Fibroblast of lung (primary cell): ENCODE results near the gene COL11A2. TPM values are rescaled to one million over a fixed set of nuclear protein-coding genes. Genes with fewer than 3 reads are reported as not detected.

Source experiments
- DNase-seq, 2 donors: peaks; one replicate each; pipeline versions ENCODE4 v3.0.0 to v3.0.0-alpha.2; 2010; ENCODE audit warnings: low read depth in 2 of 2
- H2AFZ ChIP-seq: 2 replicates; pipeline ENCODE4 v1.5.1; 2012; ENCODE audit warnings: low read length, control low read depth, inconsistent platforms
- H3K27ac ChIP-seq: 2 replicates; pipeline ENCODE4 v1.5.1; 2011; ENCODE audit warnings: low read length, control low read depth; ENCODE audit not compliant: insufficient read depth
- H3K27me3 ChIP-seq: 2 replicates; pipeline ENCODE4 v1.5.1; 2011; ENCODE audit warnings: mild to moderate bottlenecking, low read length; ENCODE audit not compliant: control insufficient read depth, insufficient read depth
- H3K36me3 ChIP-seq: 2 replicates; pipeline ENCODE4 v1.5.1; 2011; ENCODE audit warnings: low read length; ENCODE audit not compliant: control insufficient read depth, insufficient read depth
- H3K4me1 ChIP-seq: 2 replicates; pipeline ENCODE4 v1.5.1; 2011; ENCODE audit warnings: low read length; ENCODE audit not compliant: control insufficient read depth, insufficient read depth; ENCODE audit errors: extremely low read depth
- H3K4me2 ChIP-seq: 2 replicates; pipeline ENCODE4 v1.5.1; 2011; ENCODE audit warnings: low read length, control low read depth; ENCODE audit not compliant: insufficient read depth; ENCODE audit errors: extremely low read depth
- H3K4me3 ChIP-seq, 4 experiments: fragments of 200-600 bp in 1 of 4; sonication (generic) in 1 of 4; replicated peaks in 1 of 4; 2 replicates each; pipeline ENCODE4 v1.5.1; 2011 to 2016; ENCODE audit warnings: low read length in 4 of 4, low read depth in 3 of 4, mild to moderate bottlenecking in 3 of 4, control low read depth in 2 of 4, inconsistent platforms in 1 of 4, mixed read lengths in 1 of 4; ENCODE audit not compliant: insufficient read depth in 1 of 4; ENCODE audit errors: control extremely low read depth in 1 of 4
- H3K79me2 ChIP-seq: 2 replicates; pipeline ENCODE4 v1.5.1; 2012; ENCODE audit warnings: mild to moderate bottlenecking, low read length, inconsistent platforms; ENCODE audit not compliant: control insufficient read depth, insufficient read depth
- H3K9ac ChIP-seq: 2 replicates; pipeline ENCODE4 v1.5.1; 2011; ENCODE audit warnings: mild to moderate bottlenecking, low read length, control low read depth; ENCODE audit not compliant: insufficient read depth
- H3K9me3 ChIP-seq: 2 replicates; pipeline ENCODE4 v1.5.1; 2012; ENCODE audit warnings: low read depth, low read length; ENCODE audit not compliant: control insufficient read depth, insufficient read depth
- H4K20me1 ChIP-seq: 2 replicates; pipeline ENCODE4 v1.5.1; 2011; ENCODE audit warnings: low read length; ENCODE audit not compliant: control insufficient read depth, insufficient read depth; ENCODE audit errors: extremely low read depth
- CTCF ChIP-seq, 2 donors: IDR thresholded peaks in 1 of 2; conservative IDR thresholded peaks in 1 of 2; 1 replicate in 1 of 2; 2 replicates in 1 of 2; pipeline ENCODE4 v1.5.1; 2011 to 2012; ENCODE audit warnings: low read length in 2 of 2, control low read depth in 1 of 2, inconsistent platforms in 1 of 2, low read depth in 1 of 2, mild to moderate bottlenecking in 1 of 2
- EZH2 ChIP-seq: IDR thresholded peaks from 2 replicates; pipeline ENCODE4 v1.5.1; 2012; ENCODE audit warnings: low read length, control low read depth, mild to moderate bottlenecking; ENCODE audit errors: missing control alignments
- polyA plus RNA-seq, 2 donors: library from polyadenylated mRNA; depleted of rRNA in 1 of 2; stranded (reverse) in 1 of 2; unstranded in 1 of 2; fragments of >200 nt; gene quantifications; 2 replicates each; pipeline ENCODE4 v1.2.1, GENCODE V29; 2011 to 2012; ENCODE audit warnings: missing spikeins in 1 of 2
- total RNA-seq: library from RNA; depleted of rRNA; stranded (reverse); fragments of >200 nt; gene quantifications from 2 replicates; pipeline ENCODE4 v1.2.1, GENCODE V29; 2014

The COL11A2 gene
- total and polyA plus RNA-seq, 2 donors (not counting 1 experiment from before 2014, with no cell fraction given) = 0.17 TPM

GRCh38 chr6:33169291-33170175 is 22.7 kb downstream of the COL11A2 start:
- Histone ChIP-seq H3K27me3 (no peaks in the 10 kb centered on the region), H3K4me3 (no peak overlapping the region), H2AFZ (no peak overlapping the region), H3K9ac (no peak overlapping the region), H3K36me3 (no peaks in the 10 kb centered on the region), H3K27ac (no peak overlapping the region), H3K9me3 (no peaks in the 10 kb centered on the region), H4K20me1 (no peaks in the 10 kb centered on the region), H3K79me2 (no peaks in the 10 kb centered on the region), H3K4me1 (no peaks in the 10 kb centered on the region), H3K4me2 (no peak overlapping the region)
- TF ChIP-seq CTCF (conservative IDR thresholded peaks at IDR 0.05 in 1 of 2, IDR thresholded peaks at IDR 0.05 in 1 of 2; ENCODE audit: low read depth in 1 of 2, low read length in 2 of 2) = no peak
- TF ChIP-seq EZH2 = no peak
- DNase-seq = no peak

GRCh38 chr6:33168639-33169038 is 23.6 kb downstream of the COL11A2 start:
- no peak overlapping the region for H3K27ac ChIP-seq

GRCh38 chr6:33168284-33168601 is 24.0 kb downstream of the COL11A2 start:
- TF ChIP-seq CTCF (conservative IDR thresholded peaks at IDR 0.05 in 1 of 2, IDR thresholded peaks at IDR 0.05 in 1 of 2; ENCODE audit: low read depth in 1 of 2, low read length in 2 of 2) (no peak), EZH2 (no peak)
- Histone ChIP-seq H3K9me3 (no peaks in the 10 kb centered on the region), H3K4me2 (no peak overlapping the region), H3K4me3 (no peak overlapping the region), H4K20me1 (no peaks in the 10 kb centered on the region), H3K4me1 (no peaks in the 10 kb centered on the region), H3K79me2 (no peaks in the 10 kb centered on the region), H3K9ac (no peak overlapping the region), H2AFZ (no peak overlapping the region), H3K27me3 (no peaks in the 10 kb centered on the region), H3K36me3 (no peaks in the 10 kb centered on the region), H3K27ac (no peak overlapping the region)
- no peak for DNase-seq

More at GRCh38 chr6:33168639-33169038, 23.6 kb downstream of the COL11A2 start:
- Histone ChIP-seq H3K4me3 (no peak overlapping the region), H3K4me1 (no peaks in the 10 kb centered on the region), H2AFZ (no peak overlapping the region), H3K9ac (no peak overlapping the region), H3K27me3 (no peaks in the 10 kb centered on the region), H4K20me1 (no peaks in the 10 kb centered on the region), H3K36me3 (no peaks in the 10 kb centered on the region), H3K9me3 (no peaks in the 10 kb centered on the region), H3K4me2 (no peak overlapping the region), H3K79me2 (no peaks in the 10 kb centered on the region)
- DNase-seq = no peak
- TF ChIP-seq CTCF (conservative IDR thresholded peaks at IDR 0.05 in 1 of 2, IDR thresholded peaks at IDR 0.05 in 1 of 2; ENCODE audit: low read depth in 1 of 2, low read length in 2 of 2) (no peak), EZH2 (no peak)
